Measurements from ENCODE around the gene GRIA4.

Gene GRIA4

GRCh38 chr11:105881027-105881426 is 271.2 kb downstream of the GRIA4 start:
- Histone ChIP-seq H3K27ac (replicated peaks) (no peak overlapping the region), H3K27me3 (ENCODE audit: insufficient read depth, poor library complexity, severe bottlenecking) (no peaks in the 10 kb centered on the region), H3K4me3 (replicated peaks; ENCODE audit: insufficient read depth, low read length) (no peak overlapping the region)
- DNase-seq (ENCODE audit: low read depth in 1 of 2, low spot score in 1 of 2), result no peak
- TF ChIP-seq GABPA (IDR thresholded peaks at IDR 0.05; ENCODE audit: low read depth) (no peak), SPI1 (IDR thresholded peaks at IDR 0.05; ENCODE audit: borderline replicate concordance, low read depth) (no peak), POLR2AphosphoS5 (IDR thresholded peaks at IDR 0.05; ENCODE audit: low read depth) (no peak), CTCF (IDR thresholded peaks at IDR 0.05; ENCODE audit: insufficient read depth, low read length) (no peak), REST (IDR thresholded peaks at IDR 0.05; ENCODE audit: insufficient replicate concordance, low read depth) (no peak)

- no peak for DNase-seq (ENCODE audit: low read depth in 1 of 2, low spot score in 1 of 2)
- TF ChIP-seq POLR2AphosphoS5 (IDR thresholded peaks at IDR 0.05; ENCODE audit: low read depth) (no peak), REST (IDR thresholded peaks at IDR 0.05; ENCODE audit: insufficient replicate concordance, low read depth) (no peak), SPI1 (IDR thresholded peaks at IDR 0.05; ENCODE audit: borderline replicate concordance, low read depth) (no peak), GABPA (IDR thresholded peaks at IDR 0.05; ENCODE audit: low read depth) (no peak), CTCF (IDR thresholded peaks at IDR 0.05; ENCODE audit: insufficient read depth, low read length) (no peak)
- no peak overlapping the region for H3K4me3 ChIP-seq (replicated peaks; ENCODE audit: insufficient read depth, low read length)
- H3K27ac ChIP-seq (replicated peaks), result no peak overlapping the region
- H3K27me3 ChIP-seq (ENCODE audit: insufficient read depth, poor library complexity, severe bottlenecking), result no peaks in the 10 kb centered on the region
These were observed 274.6 kb downstream of the GRIA4 start for GRCh38 chr11:105884436-105884835.

GRCh38 chr11:105891685-105892084 is 281.8 kb downstream of the GRIA4 start:
- no peaks in the 10 kb centered on the region for H3K27me3 ChIP-seq (ENCODE audit: insufficient read depth, poor library complexity, severe bottlenecking)
- DNase-seq (ENCODE audit: low read depth in 1 of 2, low spot score in 1 of 2), result no peak
- H3K4me3 ChIP-seq (replicated peaks; ENCODE audit: insufficient read depth, low read length), result no peak overlapping the region
- H3K27ac ChIP-seq (replicated peaks), result no peak overlapping the region
- no peak for TF ChIP-seq REST (IDR thresholded peaks at IDR 0.05; ENCODE audit: insufficient replicate concordance, low read depth)
- TF ChIP-seq SPI1 (IDR thresholded peaks at IDR 0.05; ENCODE audit: borderline replicate concordance, low read depth), result no peak
- no peak for TF ChIP-seq CTCF (IDR thresholded peaks at IDR 0.05; ENCODE audit: insufficient read depth, low read length)

Measured in HL-60 (cell line).